OCI-LY7 (cell line): ENCODE results near the gene PRKCA. TPM values are rescaled to one million over a fixed set of nuclear protein-coding genes. Genes with fewer than 3 reads are reported as not detected.

ENCODE experiments used
- BruUV-seq: library from RNA; stranded (reverse); fragments of 400-500 nt; replicated peaks from 2 replicates; lab custom pipeline; 2021; lab: Mats Ljungman, UMichigan
- CTCF ChIA-PET: fragments of 300-600 bp; sonication (Branson Sonifier 250); formaldehyde crosslinking; loops from one replicate; lab custom pipeline; 2022; ENCODE audit warnings: antibody characterized with exemption; ENCODE audit not compliant: unreplicated experiment; lab: Charles Lee
- POLR2A ChIA-PET: fragments of 300-600 bp; sonication (Branson Sonifier 250); formaldehyde crosslinking; loops from one replicate; lab custom pipeline; 2022; ENCODE audit warnings: antibody characterized with exemption; lab: Charles Lee
- DNase-seq: peaks from one replicate; pipeline ENCODE4 v3.0.0-alpha.2; 2015; ENCODE audit warnings: low spot score
- H2AFZ ChIP-seq: fragments of 200-600 bp; sonication (generic), shearing (Covaris generic); 2 replicates; pipeline ENCODE4 v1.6.1; 2014; ENCODE audit warnings: mild to moderate bottlenecking, antibody characterized with exemption, low read length, moderate library complexity
- H3K27ac ChIP-seq: fragments of 200-600 bp; sonication (generic); 2 replicates; pipeline ENCODE4 v1.5.1; 2014; ENCODE audit warnings: mixed run types, low read depth, mild to moderate bottlenecking, moderate library complexity, low read length, inconsistent platforms; ENCODE audit not compliant: poor library complexity, severe bottlenecking
- H3K36me3 ChIP-seq: fragments of 200-600 bp; sonication (generic); 2 replicates; pipeline ENCODE4 v1.6.1; 2014; ENCODE audit warnings: mild to moderate bottlenecking, antibody characterized with exemption, low read length, moderate library complexity, mixed read lengths; ENCODE audit not compliant: insufficient read depth
- H3K4me1 ChIP-seq: fragments of 200-600 bp; sonication (generic); 2 replicates; pipeline ENCODE4 v1.5.1; 2014; ENCODE audit warnings: mild to moderate bottlenecking, low read length; ENCODE audit not compliant: insufficient read depth, poor library complexity, severe bottlenecking
- H3K4me2 ChIP-seq: fragments of 200-600 bp; sonication (generic); 2 replicates; pipeline ENCODE4 v1.6.1; 2014; ENCODE audit warnings: mild to moderate bottlenecking, low read length
- H3K4me3 ChIP-seq: fragments of 200-600 bp; sonication (generic); 2 replicates; pipeline ENCODE4 v1.5.1; 2014; ENCODE audit warnings: mild to moderate bottlenecking, low read depth, low read length; ENCODE audit not compliant: poor library complexity, severe bottlenecking
- H3K79me2 ChIP-seq: fragments of 200-600 bp; sonication (generic); 2 replicates; pipeline ENCODE4 v1.6.1; 2016; ENCODE audit warnings: low read depth, mild to moderate bottlenecking, low read length, moderate library complexity, mixed read lengths; ENCODE audit not compliant: insufficient read depth
- H3K9me2 ChIP-seq: fragments of 200-600 bp; sonication (generic); 2 replicates; pipeline ENCODE4 v1.6.1; 2016; ENCODE audit warnings: mild to moderate bottlenecking, low read length, mixed read lengths; ENCODE audit not compliant: insufficient read depth
- H3K9me3 ChIP-seq: fragments of 200-600 bp; sonication (generic); 2 replicates; pipeline ENCODE4 v1.6.1; 2014; ENCODE audit warnings: mild to moderate bottlenecking, mixed run types, low read length, mixed read lengths
- H4K20me1 ChIP-seq: fragments of 200-600 bp; sonication (generic); 2 replicates; pipeline ENCODE4 v1.6.1; 2014; ENCODE audit warnings: mild to moderate bottlenecking, antibody characterized with exemption, low read length, moderate library complexity, mixed read lengths; ENCODE audit not compliant: insufficient read depth
- CTCF ChIP-seq: fragments of 200-600 bp; sonication (generic); conservative IDR thresholded peaks from 2 replicates; pipeline ENCODE4 v1.5.1; 2014; ENCODE audit warnings: mild to moderate bottlenecking, antibody characterized with exemption, low read length, moderate library complexity, mixed read lengths
- EZH2phosphoT487 ChIP-seq: fragments of 200-600 bp; sonication (generic); IDR thresholded peaks from 2 replicates; pipeline ENCODE4 v1.6.1; 2018; ENCODE audit warnings: low read depth, borderline replicate concordance, mild to moderate bottlenecking, mixed run types, antibody characterized with exemption, low read length, moderate library complexity, mixed read lengths
- intact Hi-C: fragments of 100-400 bp; cut with micrococcal nuclease; formaldehyde crosslinking; loops from one replicate; pipeline ENCODE4 v1.10.0; 2022; ENCODE audit not compliant: unreplicated experiment
- microRNA-seq: library from miRNA; unstranded; fragments of <30 nt; microRNA quantifications from one replicate; pipeline ENCODE4 v1.2.0, GENCODE V29; 2022; ENCODE audit warnings: borderline replicate concordance
- small RNA-seq: library from RNA; depleted of rRNA; stranded (forward); fragments of <200 nt; gene quantifications from one replicate; pipeline ENCODE3, GENCODE V24; 2014
- total RNA-seq, 2 experiments: library from RNA; depleted of rRNA in 1 of 2; stranded (reverse); fragments of >200 nt in 1 of 2; shearing (Covaris generic) in 1 of 2; gene quantifications; 2 replicates each; pipeline ENCODE4 v1.2.3, GENCODE V29; 2014 to 2022

The PRKCA gene
- total RNA-seq, 2 experiments from 2014 or later: 6.6 to 32.1 TPM

- Histone ChIP-seq H2AFZ (no peak overlapping the region), H3K9me2 (no peaks in the 10 kb centered on the region), H3K4me3 (no peak overlapping the region), H3K9me3 (no peaks in the 10 kb centered on the region; the same call in 1 of the 2 replicates), H3K79me2 (no peaks in the 10 kb centered on the region), H3K27ac (no peak overlapping the region), H3K4me2 (no peak overlapping the region), H4K20me1 (no peaks in the 10 kb centered on the region), H3K4me1 (no peaks in the 10 kb centered on the region), H3K36me3 (no peaks in the 10 kb centered on the region)
- no TSS peak for BruUV-seq
- no peak for TF ChIP-seq EZH2phosphoT487
- TF ChIP-seq CTCF: no peak
- ChIA-PET POLR2A (no interaction called here), CTCF (no interaction called here)
- intact Hi-C loops: no loop called here
- DNase-seq: no peak
Measured at GRCh38 chr17:66858226-66859083, 556.0 kb downstream of the PRKCA start.

GRCh38 chr17:66859353-66859752 is 556.9 kb downstream of the PRKCA start:
- no TSS peak for BruUV-seq
- Histone ChIP-seq H3K27ac (no peak overlapping the region), H3K9me3 (peaks cover 4% of the 10 kb centered on the region; the same call in 1 of the 2 replicates), H3K9me2 (no peaks in the 10 kb centered on the region), H2AFZ (no peak overlapping the region), H3K4me3 (no peak overlapping the region), H3K36me3 (no peaks in the 10 kb centered on the region), H3K79me2 (no peaks in the 10 kb centered on the region), H3K4me2 (no peak overlapping the region), H3K4me1 (no peaks in the 10 kb centered on the region), H4K20me1 (no peaks in the 10 kb centered on the region)
- no peak for DNase-seq
- CTCF ChIA-PET: no interaction called here
- intact Hi-C loops: no loop called here
- TF ChIP-seq EZH2phosphoT487: no peak
- POLR2A ChIA-PET: interaction anchor here (0.7 kb wide), 1 partner anchor 133 kb away, joined by 3 read pairs; no protein-coding TSS in a partner anchor

GRCh38 chr17:66860204-66860603 is 557.8 kb downstream of the PRKCA start:
- intact Hi-C loops: no loop called here
- Histone ChIP-seq H2AFZ (no peak overlapping the region), H3K9me2 (no peaks in the 10 kb centered on the region), H3K9me3 (0 out of 2 replicates have a peak, but pooled peaks cover 4% of the 10 kb centered on the region), H3K79me2 (no peaks in the 10 kb centered on the region), H3K4me2 (no peak overlapping the region), H3K36me3 (no peaks in the 10 kb centered on the region), H3K27ac (no peak overlapping the region), H4K20me1 (no peaks in the 10 kb centered on the region), H3K4me3 (no peak overlapping the region), H3K4me1 (no peaks in the 10 kb centered on the region)
- no peak for TF ChIP-seq EZH2phosphoT487
- ChIA-PET CTCF (no interaction called here), POLR2A (interaction anchor here (0.7 kb wide), 2 partner anchors 29 to 134 kb away, joined by 3 read pairs; no protein-coding TSS in a partner anchor)
- DNase-seq: no peak
- no TSS peak for BruUV-seq

Small RNA genes lying within 50 kb of the gene (microRNA-seq; reads per million reads assigned to microRNA genes)
- gene MIR634: not detected

Small RNA genes lying within 50 kb of the gene (small RNA-seq; reads per million reads assigned to genes)
- gene MIR634 (not detected), gene RN7SL735P (not detected), gene RNA5SP444 (0.83 reads per million, percentile 38 among the genes with 10 or more reads in this experiment), gene RNA5SP445 (0.16 reads per million), gene RNU6-928P (not detected)

Other genes starting within 250 kb of the PRKCA start
- gene CEP112, start 110.5 kb upstream of the PRKCA start, total RNA-seq (2014; rRNA removed; shearing (Covaris generic)): 2.7 and 2.9 TPM in 2 replicates
- 6.9 and 9.4 TPM in 2 replicates for gene CEP112, start 110.5 kb upstream of the PRKCA start, total RNA-seq (2022)
- gene APOH, start 73.2 kb upstream of the PRKCA start, total RNA-seq (2014; rRNA removed; shearing (Covaris generic)): not detected in 2 replicates
- not detected in 2 replicates for gene APOH, start 73.2 kb upstream of the PRKCA start, total RNA-seq (2022)